ENCODE data around the gene AVPR1B.
A peak's percentile ranks its signal among the peaks of the same experiment; 100 is the strongest.
"Not testable (repeated sequence)": the region's sequence is repeated elsewhere in the genome, so short reads cannot be mapped to it uniquely, and the experiment has no call there.

The AVPR1B gene

DNA sequence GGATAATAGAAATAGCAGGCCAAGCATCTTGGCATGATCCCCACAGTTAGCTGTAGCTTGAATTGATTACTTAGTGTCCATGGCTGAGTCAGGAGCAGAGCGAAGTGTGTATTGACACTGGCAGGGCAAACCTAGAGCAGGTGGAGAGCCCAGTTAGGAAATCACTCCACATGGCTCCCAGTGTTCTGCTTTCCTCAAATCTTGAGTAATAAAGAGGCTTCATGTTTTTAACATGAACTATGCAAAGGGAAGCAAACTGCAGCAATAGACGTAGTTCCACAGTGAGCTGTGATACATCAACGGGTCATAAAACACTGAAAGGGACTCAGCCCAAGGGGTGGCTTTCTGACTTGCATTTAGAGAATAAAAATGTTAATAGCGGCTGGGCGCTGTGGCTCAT, 35.3 kb downstream of the AVPR1B start:
- no peak for DNase-seq (ENCODE audit: low spot score)

DNA sequence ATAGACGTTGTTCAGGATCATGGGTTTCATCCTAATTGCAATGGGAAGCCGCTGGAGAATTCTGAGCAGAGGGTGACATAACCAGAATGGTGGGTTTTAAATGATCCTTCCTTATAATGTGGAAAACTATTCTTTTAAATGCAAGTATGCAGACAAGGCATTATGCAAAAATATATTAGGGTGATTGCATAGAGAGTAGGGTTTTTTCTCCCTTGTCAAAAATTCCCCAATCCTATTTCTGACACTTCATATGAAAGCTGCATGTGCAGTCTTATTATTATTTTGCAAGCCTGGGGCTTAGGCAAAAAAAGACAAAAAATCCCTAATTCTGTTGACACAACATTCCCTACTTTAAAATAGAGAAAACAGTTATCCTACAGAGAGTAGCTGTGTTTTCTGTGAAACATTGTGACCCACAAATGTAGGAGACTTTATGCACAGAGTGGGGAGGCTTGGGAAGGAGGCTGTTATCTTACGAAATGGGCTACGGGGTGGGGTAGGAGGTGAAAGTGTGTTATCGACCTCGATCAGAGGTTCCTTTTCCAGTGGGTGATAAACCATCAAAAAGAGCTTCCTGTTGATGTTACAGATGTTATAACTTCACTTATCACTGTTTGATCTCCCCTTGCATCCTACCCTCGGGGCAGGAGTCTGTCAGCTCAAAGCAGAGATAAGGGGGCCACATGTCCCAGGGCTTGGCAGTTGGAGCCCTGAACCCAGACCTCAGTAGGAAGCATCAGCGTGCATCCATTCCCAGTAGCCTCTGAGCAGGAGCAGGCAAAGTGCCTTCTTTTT, 37.0 kb downstream of the AVPR1B start:
- DNase-seq (ENCODE audit: low spot score) = no peak

DNA sequence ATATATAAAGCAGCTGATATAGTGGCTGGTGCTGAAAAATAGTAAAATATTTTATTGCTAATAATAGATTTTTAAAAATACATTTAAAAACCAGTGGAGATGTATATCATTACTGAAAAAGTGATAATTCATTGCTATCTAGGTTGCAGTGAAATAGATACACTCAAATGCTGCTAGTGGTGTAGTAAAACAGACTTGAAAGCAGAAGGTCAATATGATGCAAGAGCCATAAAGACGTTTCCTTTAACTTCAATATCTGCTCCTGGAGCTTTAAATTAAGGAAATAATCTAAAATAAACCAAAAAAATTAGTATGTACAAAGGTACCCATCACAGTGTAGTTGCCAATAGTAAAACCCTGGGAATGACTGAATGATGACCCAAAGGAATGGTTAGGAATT, 38.1 kb downstream of the AVPR1B start:
- DNase-seq (ENCODE audit: low spot score) = no peak

DNA sequence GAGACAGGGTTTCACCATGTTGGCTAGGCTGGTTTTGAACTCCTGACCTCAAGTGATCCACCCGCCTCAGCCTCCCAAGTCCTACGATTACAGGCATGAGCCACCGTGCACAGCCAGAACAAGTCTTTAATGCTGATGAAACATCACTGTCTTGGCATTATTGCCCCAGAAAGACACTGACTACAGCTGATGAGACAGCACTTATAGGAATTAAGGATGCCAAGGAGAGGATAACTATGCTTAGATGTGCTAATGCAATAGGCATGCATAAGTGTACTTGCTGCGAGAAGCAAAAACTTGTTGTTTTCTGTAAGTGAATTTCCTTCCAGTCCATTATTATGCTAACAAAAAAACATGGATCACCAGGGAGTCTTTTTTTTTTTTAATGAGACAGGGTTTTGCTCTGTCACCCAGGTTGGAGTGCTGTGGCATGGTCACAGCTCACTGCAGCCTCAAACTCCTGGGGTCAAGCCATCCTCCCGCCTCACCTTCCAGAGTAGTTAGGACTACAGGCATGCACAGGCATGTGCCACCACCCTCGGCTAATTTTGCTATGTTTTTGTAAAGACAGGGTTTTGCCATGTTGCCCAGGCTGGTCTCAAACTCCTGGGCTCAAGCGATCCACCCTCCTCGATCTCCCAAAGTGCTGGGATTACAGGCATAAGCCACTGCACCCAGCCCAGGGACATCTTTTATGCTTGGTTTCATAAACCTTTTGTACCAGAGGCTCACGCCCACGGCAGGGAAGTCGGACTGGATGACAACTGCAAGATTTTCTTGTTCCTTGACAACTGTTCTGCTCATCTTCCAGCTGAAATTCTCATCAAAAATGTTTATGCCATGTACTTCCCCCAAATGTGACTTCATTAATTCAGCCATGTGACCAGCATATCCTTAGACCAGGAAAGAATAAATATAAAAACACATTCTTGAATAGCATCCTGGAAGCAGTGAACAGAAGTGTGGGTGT, 41.1 kb downstream of the AVPR1B start:
- no peak for DNase-seq (ENCODE audit: low spot score)

DNA sequence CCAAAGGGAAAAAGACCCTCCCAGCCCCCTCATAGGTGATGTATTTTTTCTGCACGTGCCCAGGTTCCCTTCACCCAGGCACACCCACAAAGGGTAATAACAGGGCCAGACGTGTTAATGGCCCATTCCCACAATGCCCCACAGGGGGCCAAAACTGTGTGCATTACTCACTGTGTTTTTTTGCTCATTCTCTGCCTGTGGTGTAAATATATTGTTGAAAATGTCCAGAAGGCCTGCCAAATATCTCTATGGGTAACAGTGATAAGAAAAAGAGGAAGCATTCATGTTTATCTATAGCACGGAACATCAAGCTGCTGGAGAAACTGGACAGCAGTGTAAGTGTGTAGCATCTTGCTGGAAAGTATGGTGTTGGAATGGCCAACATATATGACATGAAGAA, 42.3 kb downstream of the AVPR1B start:
- no peak for DNase-seq (ENCODE audit: low spot score)

DNA sequence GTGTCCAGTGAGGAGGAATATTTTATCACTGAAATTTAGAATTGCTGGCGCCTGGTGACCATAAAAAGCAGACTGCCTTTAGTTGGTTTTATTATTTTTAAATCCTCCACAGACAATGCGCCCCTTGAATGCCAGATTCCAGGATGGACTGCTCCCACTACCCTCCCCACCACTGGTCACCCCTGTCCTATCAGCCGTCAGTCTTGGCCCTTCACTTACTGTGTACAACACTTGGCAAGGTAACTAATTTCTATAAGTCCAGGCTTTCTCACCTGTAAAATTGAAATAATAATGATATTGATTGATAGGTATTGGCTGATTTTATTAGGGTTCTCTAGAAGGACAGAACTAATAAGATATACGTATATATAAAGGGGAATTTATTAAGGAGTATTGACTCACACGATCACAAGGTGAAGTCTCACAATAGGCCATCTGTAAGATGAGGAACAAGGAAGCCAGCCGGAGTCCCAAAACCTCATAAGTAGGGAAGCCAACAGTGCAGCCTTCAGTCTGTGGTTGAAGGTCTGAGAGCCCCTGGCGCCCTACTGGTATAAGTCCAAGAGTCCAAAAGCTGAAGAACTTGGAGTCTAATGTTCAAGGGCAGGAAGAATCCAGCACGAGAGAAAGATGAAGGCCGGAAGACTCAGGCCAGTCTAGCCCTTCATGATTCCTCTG, 46.4 kb downstream of the AVPR1B start:
- no peak for DNase-seq (ENCODE audit: low spot score)

DNA sequence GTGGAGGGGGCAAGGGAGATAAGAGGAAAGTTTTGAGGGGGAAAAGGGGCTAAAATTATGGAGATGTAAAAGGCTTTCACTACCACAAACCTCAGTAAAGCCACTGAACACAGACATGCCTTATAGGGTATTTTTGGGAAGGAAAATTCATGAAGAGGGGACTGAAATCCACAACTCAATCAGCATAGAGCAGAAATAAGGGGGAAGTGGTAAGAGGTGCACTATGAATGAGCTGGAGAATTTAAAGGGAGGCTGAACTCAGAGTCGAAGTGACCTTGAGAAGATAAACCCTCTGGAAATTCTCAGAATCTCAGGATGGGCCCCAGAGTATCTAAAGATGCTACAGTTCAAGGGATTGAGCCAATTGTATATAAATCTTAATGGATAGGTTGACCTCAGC, 48.9 kb downstream of the AVPR1B start:
- DNase-seq (ENCODE audit: low spot score) = no peak

DNA sequence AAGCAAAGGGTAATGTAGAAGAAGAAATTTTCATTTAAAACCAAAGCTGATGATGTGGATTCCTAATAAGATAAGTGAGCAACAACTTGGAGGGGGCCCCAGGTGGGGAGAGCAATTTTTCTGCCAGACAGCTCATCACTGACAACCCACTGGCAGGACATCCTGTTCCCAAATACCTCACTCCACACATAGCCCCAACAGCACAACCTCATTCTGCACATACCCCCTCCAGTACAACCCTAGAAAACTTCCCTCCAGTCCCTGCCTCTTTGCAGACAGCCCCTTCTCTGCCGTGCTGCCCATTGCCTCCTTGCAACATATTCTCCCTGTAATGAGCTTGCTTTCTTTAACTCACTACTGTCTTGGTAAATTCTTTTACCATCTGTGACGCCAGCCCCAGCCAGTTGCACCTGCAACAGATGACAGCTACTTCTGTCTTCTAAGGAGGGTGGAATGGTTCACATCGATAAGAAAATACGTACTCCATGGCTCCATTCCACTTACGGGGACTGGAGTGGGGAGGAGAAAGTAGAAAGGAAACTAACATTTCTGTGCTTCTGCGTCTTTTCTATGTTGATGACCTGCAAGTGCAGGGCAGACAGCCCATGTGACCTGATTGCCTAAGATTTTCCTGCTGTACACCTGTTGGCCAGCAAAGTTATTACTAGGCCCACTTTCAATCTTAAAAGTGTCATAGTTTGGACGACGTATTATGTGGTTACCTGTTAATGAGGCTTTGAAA, 49.5 kb downstream of the AVPR1B start:
- DNase-seq (ENCODE audit: low spot score) = no peak

DNA sequence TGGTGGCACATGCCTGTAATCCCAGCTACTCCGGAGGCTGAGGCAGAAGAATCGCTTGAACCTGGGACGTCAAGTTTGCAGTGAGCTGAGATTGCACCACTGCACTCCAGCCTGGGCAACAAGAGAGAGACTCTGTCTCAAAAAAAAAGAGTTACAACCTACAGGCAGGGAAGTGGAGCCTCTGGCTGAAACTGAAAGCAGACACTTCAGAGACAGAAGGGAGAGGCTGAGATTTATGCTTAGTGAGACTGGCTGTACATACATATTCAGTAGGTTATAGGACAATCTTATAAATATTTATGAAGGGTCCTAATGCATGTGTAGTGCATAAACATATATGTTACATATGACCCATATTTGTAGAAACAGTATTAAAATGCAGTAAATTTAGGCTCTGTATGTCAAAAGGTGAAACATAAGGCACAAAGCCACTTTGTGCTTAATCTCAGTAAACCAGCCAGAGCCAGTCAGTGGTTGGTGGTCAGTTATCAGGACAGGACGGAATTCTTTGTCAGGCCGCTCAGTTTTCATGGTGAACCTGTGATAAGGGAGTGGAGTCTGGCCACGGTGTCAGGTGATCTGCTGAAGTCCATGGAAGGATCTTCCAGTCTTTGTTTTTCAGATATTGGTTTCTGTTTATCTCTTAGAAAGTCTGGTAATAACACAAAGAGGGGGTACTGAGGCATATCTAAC, 50.6 kb downstream of the AVPR1B start:
- peak; percentile 32 for DNase-seq (ENCODE audit: low spot score)

DNA sequence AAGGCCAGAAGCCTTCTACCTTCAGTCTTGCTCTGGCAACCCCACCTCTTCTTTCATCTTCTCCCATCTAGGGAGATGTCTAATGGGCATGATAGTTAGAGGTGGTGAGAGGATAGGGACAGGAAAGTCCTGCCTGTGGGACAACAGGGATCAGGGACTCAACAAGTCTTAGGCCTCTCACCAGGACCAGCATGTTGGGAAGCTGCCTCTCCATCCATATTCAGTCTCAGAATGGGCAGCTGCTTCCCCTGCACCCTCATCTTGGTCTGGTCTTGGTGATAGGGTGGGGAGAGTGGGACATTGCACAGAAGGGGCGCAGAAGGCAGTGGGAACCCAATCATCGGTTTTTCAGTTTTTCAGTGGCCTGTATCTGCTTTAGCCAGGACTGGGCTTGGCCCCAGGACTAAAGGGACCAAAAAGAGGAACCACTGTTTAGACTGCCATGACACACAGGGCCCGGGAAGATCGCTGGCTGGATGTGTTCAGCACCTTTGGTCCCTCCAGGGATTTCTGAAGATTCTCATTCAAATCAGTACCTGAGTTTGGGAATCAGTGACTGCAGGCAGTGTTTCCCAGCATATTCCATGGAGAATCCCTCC, 51.5 kb downstream of the AVPR1B start:
- DNase-seq (ENCODE audit: low spot score) = no peak

DNA sequence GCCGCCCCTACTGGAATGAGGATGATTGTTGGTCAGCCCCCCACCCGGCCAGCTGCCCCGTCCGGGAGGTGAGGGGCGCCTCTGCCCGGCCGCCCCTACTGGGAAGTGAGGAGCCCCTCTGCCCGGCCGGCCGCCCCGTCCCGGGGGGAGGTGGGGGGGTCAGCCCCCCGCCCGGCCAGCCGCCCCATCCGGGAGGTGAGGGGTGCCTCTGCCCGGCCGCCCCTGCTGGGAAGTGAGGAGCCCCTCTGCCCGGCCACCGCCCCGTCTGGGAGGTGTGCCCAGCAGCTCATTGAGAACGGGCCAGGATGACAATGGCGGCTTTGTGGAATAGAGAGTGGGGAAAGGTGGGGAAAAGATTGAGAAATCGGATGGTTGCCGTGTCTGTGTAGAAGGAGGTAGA, 52.7 kb downstream of the AVPR1B start:
- not testable (repeated sequence) for DNase-seq (ENCODE audit: low spot score)

DNA sequence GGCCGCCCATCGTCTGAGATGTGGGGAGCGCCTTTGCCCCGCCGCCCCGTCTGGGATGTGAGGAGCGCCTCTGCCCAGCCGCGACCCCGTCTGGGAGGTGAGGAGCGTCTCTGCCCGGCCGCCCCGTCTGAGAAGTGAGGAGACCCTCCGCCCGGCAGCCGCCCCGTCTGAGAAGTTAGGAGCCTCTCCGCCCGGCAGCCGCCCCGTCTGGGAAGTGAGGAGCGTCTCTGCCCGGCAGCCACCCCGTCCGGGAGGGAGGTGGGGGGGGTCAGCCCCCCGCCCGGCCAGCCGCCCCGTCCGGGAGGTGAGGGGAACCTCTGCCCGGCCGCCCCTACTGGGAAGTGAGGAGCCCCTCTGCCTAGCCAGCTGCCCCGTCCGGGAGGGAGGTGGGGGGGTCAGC, 53.2 kb downstream of the AVPR1B start:
- not testable (repeated sequence) for DNase-seq (ENCODE audit: low spot score)

DNA sequence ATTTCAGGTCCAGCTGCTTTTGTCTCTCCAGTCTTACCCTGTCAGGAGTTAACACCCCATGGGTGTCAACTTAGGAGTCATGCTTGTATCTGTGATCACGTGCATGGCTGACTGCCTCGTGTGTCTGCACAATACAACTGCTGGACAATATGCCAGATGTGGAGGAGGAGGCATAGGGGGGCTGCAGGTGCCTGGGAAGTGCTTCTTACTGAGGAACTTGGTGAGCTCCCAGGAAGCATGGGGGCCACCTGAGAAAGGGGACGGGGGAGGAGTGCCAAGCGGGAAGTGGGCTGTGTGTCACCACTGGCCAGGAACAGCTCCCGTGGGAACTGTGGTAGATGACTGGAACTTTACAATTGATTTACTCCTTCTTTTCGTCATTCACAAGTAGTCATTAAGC, 54.7 kb downstream of the AVPR1B start:
- DNase-seq (ENCODE audit: low spot score) = no peak

DNA sequence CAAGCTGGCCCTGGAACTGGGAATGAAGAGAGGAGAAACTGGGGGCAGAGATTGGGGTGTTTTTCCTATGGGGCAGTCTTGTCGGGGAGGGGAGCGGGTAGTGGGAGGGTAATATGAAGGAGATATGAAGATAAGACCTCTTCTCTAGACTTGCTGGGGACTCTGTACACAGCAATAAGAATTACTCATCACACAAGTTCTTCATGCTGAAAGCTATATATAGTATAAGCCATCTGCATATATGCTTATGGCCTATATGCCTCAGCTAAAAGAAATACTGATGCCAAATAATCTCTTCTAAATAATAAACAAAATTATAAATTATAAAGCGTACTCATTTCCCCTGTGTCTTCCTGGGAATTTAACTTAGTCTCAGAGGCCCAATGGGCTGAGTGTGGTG, 56.3 kb downstream of the AVPR1B start:
- DNase-seq (ENCODE audit: low spot score) = no peak

Measured in activated CD4-positive, alpha-beta T cell treated with anti-CD3 and anti-CD28 coated beads, Interleukin-2, Interleukin-4, amounts not matched to agents 100 ng/mL and 50 ng/mL, durations not matched to agents 16 hours and 8 hours (primary cell).